IMR-90 (cell line): Measurements from ENCODE around the gene EML4. TPM values are rescaled to one million over a fixed set of nuclear protein-coding genes. Genes with fewer than 3 reads are reported as not detected.

Experiments
- ATAC-seq: fragments of 200-7000 bp; cut with Tn5 transposase; 2 replicates; pipeline ENCODE4 v1.9.1; 2020; ENCODE audit warnings: low read depth, mild to moderate bottlenecking, moderate library complexity
- BruUV-seq: library from RNA; stranded (reverse); fragments of 400-500 nt; replicated peaks from 2 replicates; lab custom pipeline; 2021; lab: Mats Ljungman, UMichigan
- CTCF ChIA-PET: fragments of 300-600 bp; formaldehyde crosslinking; extraction: SDS; loops from one replicate; lab custom pipeline; 2021; ENCODE audit warnings: antibody characterized with exemption; lab: Yijun Ruan, JAX
- POLR2A ChIA-PET: fragments of 300-600 bp; sonication (Branson Sonifier 250); formaldehyde crosslinking; loops from one replicate; lab custom pipeline; 2022; ENCODE audit warnings: antibody characterized with exemption; ENCODE audit not compliant: unreplicated experiment; lab: Charles Lee
- DNase-seq: peaks from one replicate; pipeline ENCODE4 v3.0.0; 2013
- H2AFZ ChIP-seq: replicated peaks from 2 replicates; pipeline ENCODE3; 2013; ENCODE audit warnings: low read length, mild to moderate bottlenecking; ENCODE audit not compliant: poor library complexity
- H2AK5ac ChIP-seq: 2 replicates; pipeline ENCODE4 v1.6.1; 2013; ENCODE audit warnings: low read depth, low read length, inconsistent platforms
- H2AK9ac ChIP-seq: replicated peaks from 2 replicates; pipeline ENCODE3; 2013; ENCODE audit warnings: mild to moderate bottlenecking, low read depth, low read length, moderate library complexity; ENCODE audit not compliant: poor library complexity
- H2BK120ac ChIP-seq: 2 replicates; pipeline ENCODE4 v1.6.1; 2013; ENCODE audit warnings: low read depth, low read length, inconsistent platforms
- H2BK15ac ChIP-seq: 3 replicates; pipeline ENCODE4 v1.6.1; 2013; ENCODE audit warnings: low read depth, low read length, inconsistent platforms
- H2BK20ac ChIP-seq: 2 replicates; pipeline ENCODE4 v1.6.1; 2013; ENCODE audit warnings: low read depth, mild to moderate bottlenecking, inconsistent platforms, low read length, moderate library complexity
- H2BK5ac ChIP-seq: 2 replicates; pipeline ENCODE4 v1.6.1; 2013; ENCODE audit warnings: mild to moderate bottlenecking, low read depth, low read length, inconsistent platforms; ENCODE audit not compliant: poor library complexity, severe bottlenecking
- H3K14ac ChIP-seq: replicated peaks from 2 replicates; pipeline ENCODE4 v1.6.1; 2013; ENCODE audit warnings: low read depth, low read length, inconsistent platforms
- H3K18ac ChIP-seq: 2 replicates; pipeline ENCODE4 v1.6.1; 2013; ENCODE audit warnings: low read depth, low read length, control low read depth
- H3K23ac ChIP-seq: 2 replicates; pipeline ENCODE4 v1.6.1; 2013; ENCODE audit warnings: low read depth, low read length, inconsistent platforms
- H3K27ac ChIP-seq: 2 replicates; pipeline ENCODE4 v1.5.1; 2013; ENCODE audit warnings: mild to moderate bottlenecking, control low read depth, low read length; ENCODE audit not compliant: insufficient read depth
- H3K27me3 ChIP-seq: 2 replicates; pipeline ENCODE4 v1.6.1; 2013; ENCODE audit warnings: low read length; ENCODE audit not compliant: control insufficient read depth, insufficient read depth
- H3K36me3 ChIP-seq: 2 replicates; pipeline ENCODE4 v1.6.1; 2013; ENCODE audit warnings: low read length, mixed read lengths; ENCODE audit not compliant: control insufficient read depth, insufficient read depth
- H3K4ac ChIP-seq: 2 replicates; pipeline ENCODE4 v1.6.1; 2013; ENCODE audit warnings: low read depth, low read length, inconsistent platforms
- H3K4me1 ChIP-seq: 2 replicates; pipeline ENCODE4 v1.6.1; 2013; ENCODE audit warnings: low read length, mixed read lengths; ENCODE audit not compliant: control insufficient read depth, insufficient read depth
- H3K4me2 ChIP-seq: 2 replicates; pipeline ENCODE4 v1.6.1; 2013; ENCODE audit warnings: low read depth, mild to moderate bottlenecking, control low read depth, low read length, moderate library complexity
- H3K4me3 ChIP-seq: 2 replicates; pipeline ENCODE4 v1.5.1; 2013; ENCODE audit warnings: low read depth, mild to moderate bottlenecking, control low read depth, low read length, moderate library complexity; ENCODE audit not compliant: insufficient read depth
- H3K56ac ChIP-seq: 2 replicates; pipeline ENCODE4 v1.6.1; 2013; ENCODE audit warnings: low read length, inconsistent platforms; ENCODE audit not compliant: insufficient read depth; ENCODE audit errors: extremely low read depth
- H3K79me1 ChIP-seq, 2 experiments: 2 replicates each; pipeline ENCODE4 v1.6.1; 2013; ENCODE audit warnings: low read length in 2 of 2, inconsistent platforms in 1 of 2, low read depth in 1 of 2
- H3K9ac ChIP-seq: 2 replicates; pipeline ENCODE4 v1.6.1; 2013; ENCODE audit warnings: low read depth, low read length, control low read depth
- H3K9me1 ChIP-seq: 2 replicates; pipeline ENCODE4 v1.6.1; 2013; ENCODE audit warnings: low read length, inconsistent platforms; ENCODE audit not compliant: insufficient read depth
- H3K9me3 ChIP-seq: 2 replicates; pipeline ENCODE4 v1.6.1; 2013; ENCODE audit warnings: low read length; ENCODE audit not compliant: control insufficient read depth, insufficient read depth
- H4K20me1 ChIP-seq: 2 replicates; pipeline ENCODE4 v1.6.1; 2013; ENCODE audit warnings: low read length, inconsistent platforms; ENCODE audit not compliant: insufficient read depth
- H4K5ac ChIP-seq: 2 replicates; pipeline ENCODE4 v1.6.1; 2013; ENCODE audit warnings: mild to moderate bottlenecking, low read depth, low read length, control low read depth
- H4K8ac ChIP-seq, 2 experiments: 2 replicates each; pipeline ENCODE4 v1.6.1; 2013; ENCODE audit warnings: low read depth in 2 of 2, low read length in 2 of 2, control low read depth in 1 of 2, inconsistent platforms in 1 of 2
- H4K91ac ChIP-seq: 2 replicates; pipeline ENCODE4 v1.6.1; 2013; ENCODE audit warnings: low read depth, low read length, inconsistent platforms; ENCODE audit not compliant: insufficient read depth
- BHLHE40 ChIP-seq: fragments of 150-350 bp; IDR thresholded peaks from 2 replicates; pipeline ENCODE4 v1.6.1; 2016; ENCODE audit warnings: mild to moderate bottlenecking, low read depth, low read length
- CEBPB ChIP-seq: IDR thresholded peaks from 2 replicates; pipeline ENCODE4 v1.6.1; 2012; ENCODE audit warnings: low read depth, low read length, improper control_type of control experiment
- CHD1 ChIP-seq: IDR thresholded peaks from 2 replicates; pipeline ENCODE4 v1.6.1; 2012; ENCODE audit warnings: low read depth, low read length, improper control_type of control experiment
- CTCF ChIP-seq: conservative IDR thresholded peaks from 2 replicates; pipeline ENCODE4 v1.5.1; 2012; ENCODE audit warnings: mild to moderate bottlenecking, low read depth, low read length, improper control_type of control experiment
- ELK1 ChIP-seq: fragments of 150-350 bp; IDR thresholded peaks from 2 replicates; pipeline ENCODE4 v1.6.1; 2016; ENCODE audit warnings: low read depth, mild to moderate bottlenecking, low read length, moderate library complexity, borderline replicate concordance
- FOS ChIP-seq: fragments of 150-350 bp; IDR thresholded peaks from 2 replicates; pipeline ENCODE4 v1.6.1; 2016; ENCODE audit warnings: low read depth, low read length
- MAFK ChIP-seq: IDR thresholded peaks from 2 replicates; pipeline ENCODE4 v1.6.1; 2012; ENCODE audit warnings: low read depth, low read length, improper control_type of control experiment
- MAZ ChIP-seq: IDR thresholded peaks from 2 replicates; pipeline ENCODE4 v1.6.1; 2012; ENCODE audit warnings: low read depth, mild to moderate bottlenecking, low read length, improper control_type of control experiment, moderate library complexity, borderline replicate concordance
- MXI1 ChIP-seq: IDR thresholded peaks from 2 replicates; pipeline ENCODE4 v1.6.1; 2012; ENCODE audit warnings: low read depth, mild to moderate bottlenecking, low read length, moderate library complexity, borderline replicate concordance
- NFE2L2 ChIP-seq: fragments of 150-350 bp; IDR thresholded peaks from 2 replicates; pipeline ENCODE4 v1.6.1; 2016; ENCODE audit warnings: low read depth, mild to moderate bottlenecking, low read length
- POLR2A ChIP-seq: IDR thresholded peaks from 2 replicates; pipeline ENCODE4 v1.6.1; 2012; ENCODE audit warnings: mild to moderate bottlenecking, low read depth, low read length
- RAD21 ChIP-seq: IDR thresholded peaks from 2 replicates; pipeline ENCODE4 v1.6.1; 2012; ENCODE audit warnings: low read length, improper control_type of control experiment
- RCOR1 ChIP-seq: IDR thresholded peaks from 2 replicates; pipeline ENCODE4 v1.6.1; 2012; ENCODE audit warnings: mild to moderate bottlenecking, low read length, improper control_type of control experiment; ENCODE audit not compliant: insufficient replicate concordance
- RFX5 ChIP-seq: IDR thresholded peaks from 2 replicates; pipeline ENCODE4 v1.8.0; 2012; ENCODE audit warnings: low read depth, mild to moderate bottlenecking, low read length, moderate library complexity
- SMC3 ChIP-seq: fragments of 150-350 bp; IDR thresholded peaks from 2 replicates; pipeline ENCODE4 v1.6.1; 2016; ENCODE audit warnings: low read depth, mild to moderate bottlenecking, antibody characterized with exemption, low read length, moderate library complexity
- USF2 ChIP-seq: fragments of 150-350 bp; IDR thresholded peaks from 2 replicates; pipeline ENCODE4 v1.6.1; 2017; ENCODE audit warnings: mild to moderate bottlenecking, antibody characterized with exemption, low read length, low read depth
- WGBS, 2 experiments: methylation state at CpG; one replicate each; pipeline versions ENCODE4 v1.1.5 to v1.1.7; 2013; ENCODE audit warnings: missing lambda C conversion rate in 2 of 2; ENCODE audit not compliant: insufficient read length in 1 of 2; ENCODE audit errors: extremely low coverage in 2 of 2; 5-methylcytosine and 5-hydroxymethylcytosine counted together
- dilution Hi-C: fragments of 300-500 bp; cut with HindIII; formaldehyde crosslinking; loops from one replicate; pipeline ENCODE4 v1.14.3; 2018; ENCODE audit warnings: low sequenced_read_pairs; ENCODE audit not compliant: unreplicated experiment
- in situ Hi-C: fragments of 300-500 bp; cut with MboI; formaldehyde crosslinking; loops from 3 replicates; pipeline ENCODE4 v1.14.3; 2019; ENCODE audit warnings: low sequenced_read_pairs, inconsistent platforms, mixed read lengths
- intact Hi-C: fragments of 100-400 bp; cut with micrococcal nuclease; formaldehyde crosslinking; loops from 2 replicates; pipeline ENCODE4 v1.10.0; 2022
- polyA plus RNA-seq, 3 experiments: library from polyadenylated mRNA; depleted of rRNA; stranded (reverse); fragments of >200 nt; gene quantifications; 2 replicates each; pipeline ENCODE4 v1.2.3, GENCODE V29; 2012; ENCODE audit warnings: low replicate concordance in 1 of 3
- total RNA-seq: library from RNA; depleted of rRNA; stranded (reverse); fragments of >200 nt; gene quantifications from 2 replicates; pipeline ENCODE4 v1.2.3, GENCODE V29; 2012

EML4 gene
- total and polyA plus RNA-seq, 2 of the 4 experiments (the other 2 are of a cell fraction): 29.7 to 73.7 TPM

- H2AK9ac ChIP-seq: no peak overlapping the region
- no peak overlapping the region for H2BK20ac ChIP-seq
- H3K56ac ChIP-seq: no peak overlapping the region
- WGBS, 2 experiments: no CpG with 5 or more reads among the region's 8 CpGs
- no peak overlapping the region for H2AFZ ChIP-seq
- no peak overlapping the region for H3K23ac ChIP-seq
- no peak overlapping the region for H2BK15ac ChIP-seq
- H3K27me3 ChIP-seq: no peaks in the 10 kb centered on the region
- ATAC-seq (no peak), DNase-seq (no peak)
- peaks cover 7% of the 10 kb centered on the region; the same call in 1 of the 2 replicates for H4K20me1 ChIP-seq
- H3K14ac ChIP-seq: no peak overlapping the region
- H3K9me1 ChIP-seq: peaks cover 4% of the 10 kb centered on the region; the same call in 1 of the 2 replicates
- peaks cover 19% of the 10 kb centered on the region for H3K4me1 ChIP-seq
- no TSS peak for BruUV-seq
- dilution Hi-C loops (no loop called here), intact Hi-C loops (loop anchor here (2.0 kb wide), 1 partner anchor 14 kb away; no protein-coding TSS in a partner anchor), in situ Hi-C loops (no loop called here)
- H4K5ac ChIP-seq: no peak overlapping the region
- no peak for TF ChIP-seq MXI1
- no peak for TF ChIP-seq POLR2A
- no peak for TF ChIP-seq CHD1
- TF ChIP-seq RAD21: no peak
- no peak for TF ChIP-seq CEBPB
- no peak for TF ChIP-seq USF2
- no peak for TF ChIP-seq RCOR1
- no peak for TF ChIP-seq MAFK
- no peak for TF ChIP-seq RFX5
- no peak for TF ChIP-seq NFE2L2
- TF ChIP-seq ELK1: no peak
- TF ChIP-seq CTCF: no peak
- TF ChIP-seq BHLHE40: no peak
- no peak for TF ChIP-seq SMC3
- TF ChIP-seq MAZ: no peak
- no peak for TF ChIP-seq FOS
- H4K91ac ChIP-seq: no peak overlapping the region
- no peak overlapping the region for H2BK120ac ChIP-seq
- no peak overlapping the region for H2BK5ac ChIP-seq
- no peak overlapping the region for H3K4me3 ChIP-seq
- ChIA-PET POLR2A (no interaction called here), CTCF (no interaction called here)
- no peak overlapping the region for H3K27ac ChIP-seq
- H3K36me3 ChIP-seq: no peaks in the 10 kb centered on the region
- no peaks in the 10 kb centered on the region for H3K9me3 ChIP-seq
- peaks cover 18 to 73% of the 10 kb centered on the region in 2 experiments for H3K79me1 ChIP-seq
- H3K9ac ChIP-seq: no peak overlapping the region
- no peak overlapping the region for H3K4me2 ChIP-seq
- H2AK5ac ChIP-seq: no peak overlapping the region
- no peak overlapping the region for H3K4ac ChIP-seq
- no peak overlapping the region for H4K8ac ChIP-seq
- H3K18ac ChIP-seq: no peak overlapping the region
Observed at GRCh38 chr2:42186945-42187632, 17.9 kb downstream of the EML4 start.
